ENCODE results near the gene MDN1. TPM values are rescaled to one million over a fixed set of nuclear protein-coding genes. Genes with fewer than 3 reads are reported as not detected.
A peak's percentile ranks its signal among the peaks of the same experiment; 100 is the strongest.

The MDN1 gene
- total and polyA plus RNA-seq, 2 of the 8 experiments (the other 6 are each of a cell fraction or from before 2014, with no cell fraction given): 53.5 to 179 TPM

GRCh38 chr6:89678531-89678930 lies 141.1 kb downstream of the MDN1 start (continued):
- TF ChIP-seq NANOG (IDR thresholded peaks at IDR 0.05; ENCODE audit: insufficient read depth, low read depth, low read length, poor library complexity, severe bottlenecking) (no peak), CBX5 (IDR thresholded peaks at IDR 0.05; ENCODE audit: low read depth, low read length) (no peak), SP2 (IDR thresholded peaks at IDR 0.05; ENCODE audit: low read length) (no peak), POLR2A (IDR thresholded peaks at IDR 0.05; ENCODE audit: control extremely low read depth in 1 of 2, low read depth in 2 of 2, low read length in 2 of 2) (no peak), BCL11A (IDR thresholded peaks at IDR 0.05; ENCODE audit: low read depth in 2 of 2, low read length in 2 of 2) (peak in 1 of 2 experiments; percentile 2), USF2 (IDR thresholded peaks at IDR 0.05; ENCODE audit: low read length) (no peak), SP4 (IDR thresholded peaks at IDR 0.05; ENCODE audit: low read length) (no peak), SIRT6 (IDR thresholded peaks at IDR 0.05; ENCODE audit: low read length) (no peak), CTBP2 (IDR thresholded peaks at IDR 0.05; ENCODE audit: borderline replicate concordance, insufficient read depth, insufficient read length, low read length) (no peak), CHD7 (IDR thresholded peaks at IDR 0.05; ENCODE audit: insufficient replicate concordance, low read length) (peak; percentile 74), RXRA (IDR thresholded peaks at IDR 0.05; ENCODE audit: insufficient read depth, low read depth, low read length) (no peak)
